ENCODE measurements around the gene CCDC40.

The CCDC40 gene

GRCh38 chr17:80047176-80047575 is 10.7 kb downstream of the CCDC40 start:
- DNase-seq (ENCODE audit: low read depth, low spot score) = no peak

- DNase-seq (ENCODE audit: low read depth, low spot score) = no peak
Observed at GRCh38 chr17:80049986-80050385, 13.5 kb downstream of the CCDC40 start.

GRCh38 chr17:80050706-80051105 is 14.3 kb downstream of the CCDC40 start:
- no peak for DNase-seq (ENCODE audit: low read depth, low spot score)

GRCh38 chr17:80051681-80052080 is 15.2 kb downstream of the CCDC40 start:
- DNase-seq (ENCODE audit: low read depth, low spot score) = no peak

- DNase-seq (ENCODE audit: low read depth, low spot score) = no peak
Observed at GRCh38 chr17:80053102-80053501, 16.7 kb downstream of the CCDC40 start.

- no peak for DNase-seq (ENCODE audit: low read depth, low spot score)
Observed at GRCh38 chr17:80055597-80055996, 19.2 kb downstream of the CCDC40 start.

- no peak for DNase-seq (ENCODE audit: low read depth, low spot score)
Observed at GRCh38 chr17:80058311-80058955, 22.0 kb downstream of the CCDC40 start.

- DNase-seq (ENCODE audit: low read depth, low spot score) = no peak
Observed at GRCh38 chr17:80060644-80061043, 24.2 kb downstream of the CCDC40 start.

- DNase-seq (ENCODE audit: low read depth, low spot score) = no peak
Observed at GRCh38 chr17:80061421-80061820, 25.0 kb downstream of the CCDC40 start.

- DNase-seq (ENCODE audit: low read depth, low spot score) = no peak
Observed at GRCh38 chr17:80063830-80064585, 27.6 kb downstream of the CCDC40 start.

- DNase-seq (ENCODE audit: low read depth, low spot score) = no peak
Observed at GRCh38 chr17:80064696-80065095, 28.3 kb downstream of the CCDC40 start.

GRCh38 chr17:80065478-80066170 is 29.2 kb downstream of the CCDC40 start:
- DNase-seq (ENCODE audit: low read depth, low spot score) = no peak

- DNase-seq (ENCODE audit: low read depth, low spot score) = no peak
Observed at GRCh38 chr17:80067393-80067986, 31.0 kb downstream of the CCDC40 start.

- no peak for DNase-seq (ENCODE audit: low read depth, low spot score)
Observed at GRCh38 chr17:80068301-80069222, 32.1 kb downstream of the CCDC40 start.

GRCh38 chr17:80070375-80071115 is 34.1 kb downstream of the CCDC40 start:
- no peak for DNase-seq (ENCODE audit: low read depth, low spot score)

- no peak for DNase-seq (ENCODE audit: low read depth, low spot score)
Observed at GRCh38 chr17:80071116-80071841, 34.8 kb downstream of the CCDC40 start.

GRCh38 chr17:80072410-80072809 is 36.0 kb downstream of the CCDC40 start:
- no peak for DNase-seq (ENCODE audit: low read depth, low spot score)

GRCh38 chr17:80080081-80080480 is 43.6 kb downstream of the CCDC40 start:
- no peak for DNase-seq (ENCODE audit: low read depth, low spot score)

GRCh38 chr17:80081596-80081995 is 45.2 kb downstream of the CCDC40 start:
- DNase-seq (ENCODE audit: low read depth, low spot score) = no peak
